Transverse colon (tissue), 4 donors: ENCODE results near the gene RNF17. TPM values are rescaled to one million over a fixed set of nuclear protein-coding genes. Genes with fewer than 3 reads are reported as not detected.
"Not testable (repeated sequence)": the region's sequence is repeated elsewhere in the genome, so short reads cannot be mapped to it uniquely, and the experiment has no call there.

Source experiments
- DNase-seq: peaks from one replicate; pipeline ENCODE4 v3.0.0-alpha.2; 2019
- H3K27ac ChIP-seq, 4 donors: fragments of 200-600 bp; sonication (generic); 2 replicates each; pipeline ENCODE4 v1.5.1; 2016 to 2018; ENCODE audit warnings: inconsistent platforms in 4 of 4
- H3K27me3 ChIP-seq: fragments of 200-600 bp; sonication (generic); 2 replicates; pipeline ENCODE4 v1.5.1; 2017; ENCODE audit warnings: inconsistent platforms
- H3K36me3 ChIP-seq, 4 donors: fragments of 200-600 bp; sonication (generic); 2 replicates each; pipeline ENCODE4 v1.5.1; 2017 to 2019; ENCODE audit warnings: inconsistent platforms in 4 of 4
- H3K4me1 ChIP-seq, 4 donors: fragments of 200-600 bp; sonication (generic); 2 replicates each; pipeline ENCODE4 v1.5.1; 2017 to 2020; ENCODE audit warnings: inconsistent platforms in 4 of 4
- H3K4me3 ChIP-seq, 4 donors: fragments of 200-600 bp; sonication (generic); 1 replicate in 1 of 4; 2 replicates in 3 of 4; pipeline versions ENCODE4 v1.5.1 to v1.6.1; 2017 to 2019; ENCODE audit warnings: inconsistent platforms in 4 of 4
- H3K9me3 ChIP-seq, 2 donors: fragments of 200-600 bp; sonication (generic); 2 replicates each; pipeline ENCODE4 v1.5.1; 2017 to 2019; ENCODE audit warnings: inconsistent platforms in 2 of 2
- EP300 ChIP-seq: sonication (generic); formaldehyde crosslinking; IDR thresholded peaks from one replicate; pipeline ENCODE4 v1.6.1; 2017; ENCODE audit warnings: antibody characterized with exemption, low read depth
- POLR2A ChIP-seq: fragments of 450-650 bp; IDR thresholded peaks from one replicate; pipeline ENCODE4 v1.6.1; 2016; ENCODE audit warnings: antibody characterized with exemption, mild to moderate bottlenecking, moderate library complexity
- POLR2AphosphoS5 ChIP-seq, 3 donors: sonication (generic); formaldehyde crosslinking; IDR thresholded peaks; one replicate each; pipeline ENCODE4 v1.6.1; 2016; ENCODE audit warnings: antibody characterized with exemption in 3 of 3
- WGBS, 2 donors: methylation state at CpG; one replicate each; pipeline ENCODE4 v1.1.5; 2018; ENCODE audit warnings: low coverage in 1 of 2; 5-methylcytosine and 5-hydroxymethylcytosine counted together
- in situ Hi-C, 4 donors: fragments of 200-750 bp; cut with MboI; loops; one replicate each; pipeline versions ENCODE4 v1.15.0 to v1.15.1; 2017; ENCODE audit warnings: low sequenced_read_pairs in 3 of 4, low pct_ligation_motif_present in 1 of 4, low pct_unique_long_range_greater_than_20kb in 1 of 4
- intact Hi-C: fragments of 100-400 bp; cut with DNase I; formaldehyde crosslinking; loops from one replicate; pipeline ENCODE4 v1.15.1; 2023; ENCODE audit warnings: low total_unique reads
- total RNA-seq, 4 donors: library from RNA; depleted of rRNA; stranded (reverse); fragments of >200 nt; gene quantifications; one replicate each; pipeline ENCODE4 v1.1.0, GENCODE V29; 2016
- TF ChIP-seq, protein P1 (sequence below), 5 experiments: fragments of 200-600 bp in 3 of 5; fragments of 450-650 bp in 2 of 5; sonication (generic) in 3 of 5; IDR thresholded peaks; 1 replicate in 2 of 5; 2 replicates in 3 of 5; pipeline ENCODE4 v1.5.1; 2016 to 2017; ENCODE audit warnings: antibody characterized with exemption in 5 of 5, inconsistent platforms in 3 of 5, mild to moderate bottlenecking in 2 of 5, moderate library complexity in 1 of 5

Gene RNF17
- total RNA-seq, 4 donors from 2014 or later, result not detected

GRCh38 chr13:24725379-24725778 lies 38.6 kb upstream of the RNF17 start:
- no peak for TF ChIP-seq POLR2A
- TF ChIP-seq, protein P1, sequence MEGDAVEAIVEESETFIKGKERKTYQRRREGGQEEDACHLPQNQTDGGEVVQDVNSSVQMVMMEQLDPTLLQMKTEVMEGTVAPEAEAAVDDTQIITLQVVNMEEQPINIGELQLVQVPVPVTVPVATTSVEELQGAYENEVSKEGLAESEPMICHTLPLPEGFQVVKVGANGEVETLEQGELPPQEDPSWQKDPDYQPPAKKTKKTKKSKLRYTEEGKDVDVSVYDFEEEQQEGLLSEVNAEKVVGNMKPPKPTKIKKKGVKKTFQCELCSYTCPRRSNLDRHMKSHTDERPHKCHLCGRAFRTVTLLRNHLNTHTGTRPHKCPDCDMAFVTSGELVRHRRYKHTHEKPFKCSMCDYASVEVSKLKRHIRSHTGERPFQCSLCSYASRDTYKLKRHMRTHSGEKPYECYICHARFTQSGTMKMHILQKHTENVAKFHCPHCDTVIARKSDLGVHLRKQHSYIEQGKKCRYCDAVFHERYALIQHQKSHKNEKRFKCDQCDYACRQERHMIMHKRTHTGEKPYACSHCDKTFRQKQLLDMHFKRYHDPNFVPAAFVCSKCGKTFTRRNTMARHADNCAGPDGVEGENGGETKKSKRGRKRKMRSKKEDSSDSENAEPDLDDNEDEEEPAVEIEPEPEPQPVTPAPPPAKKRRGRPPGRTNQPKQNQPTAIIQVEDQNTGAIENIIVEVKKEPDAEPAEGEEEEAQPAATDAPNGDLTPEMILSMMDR (IDR thresholded peaks at IDR 0.05), result no peak
- TF ChIP-seq POLR2AphosphoS5 (IDR thresholded peaks at IDR 0.05), result no peak
- no peak for TF ChIP-seq EP300
- in situ Hi-C loops (no loop called here), intact Hi-C loops (no loop called here)
- H3K27ac ChIP-seq, result no peak overlapping the region
- DNase-seq, result no peak
- 82 to 85% methylated on average over 5 of the region's 5 CpGs for WGBS, 2 donors
- H3K27me3 ChIP-seq, result no peaks in the 10 kb centered on the region
- H3K4me1 ChIP-seq, result peaks cover 0 to 2% (median 0%) of the 10 kb centered on the region in 4 donors
- no peak overlapping the region for H3K4me3 ChIP-seq
- no peaks in the 10 kb centered on the region for H3K36me3 ChIP-seq
- H3K9me3 ChIP-seq, result no peaks in the 10 kb centered on the region

DNA sequence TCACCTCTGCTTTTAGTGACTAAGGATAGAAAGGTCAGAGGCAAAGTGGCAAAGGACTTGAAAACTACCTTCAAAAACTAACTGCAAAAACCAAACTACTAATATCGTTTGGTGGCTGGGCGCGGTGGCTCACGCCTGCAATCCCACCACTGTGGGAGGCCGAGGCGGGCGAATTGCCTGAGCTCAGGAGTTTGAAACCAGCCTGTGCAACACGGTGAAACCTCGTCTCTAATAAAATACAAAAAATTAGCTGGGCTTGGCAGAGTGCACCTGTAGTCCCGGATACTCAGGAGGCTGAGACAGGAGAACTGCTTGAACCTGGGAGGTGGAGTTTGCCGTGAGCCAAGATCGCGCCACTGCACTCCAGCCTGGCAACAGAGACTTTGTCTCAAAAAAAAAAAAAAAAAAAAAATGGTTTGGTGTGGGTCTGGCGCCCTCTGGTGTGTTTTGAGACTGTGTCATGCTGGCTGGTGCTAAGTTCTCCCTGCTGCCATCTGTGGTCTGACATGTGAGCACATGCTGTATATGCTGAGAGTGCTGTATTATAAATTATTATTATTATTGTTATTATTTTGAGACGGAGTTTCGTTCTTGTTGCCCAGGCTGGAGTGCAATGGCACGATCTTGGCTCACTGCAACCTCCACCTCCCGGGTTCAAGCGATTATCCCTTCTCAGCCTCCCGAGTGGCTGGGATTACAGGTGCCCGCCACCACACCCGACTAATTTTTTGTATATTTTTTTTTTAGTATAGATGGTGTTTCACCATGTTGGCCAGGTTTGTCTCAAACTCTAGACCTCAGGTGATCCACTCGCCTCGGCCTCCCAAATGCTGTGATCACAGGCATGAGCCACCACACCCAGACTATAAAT lies 36.0 kb upstream of the RNF17 start:
- Histone ChIP-seq H3K4me1 (peaks cover 0 to 2% (median 0%) of the 10 kb centered on the region in 4 donors), H3K36me3 (no peaks in the 10 kb centered on the region), H3K27ac (no peak overlapping the region), H3K27me3 (no peaks in the 10 kb centered on the region), H3K4me3 (no peak overlapping the region), H3K9me3 (no peaks in the 10 kb centered on the region)
- WGBS, 2 donors, result 39 to 58% methylated on average over 9 to 24 of the region's 24 CpGs
- in situ Hi-C loops (no loop called here), intact Hi-C loops (no loop called here)
- TF ChIP-seq, protein P1 (IDR thresholded peaks at IDR 0.05), result peak; percentile 54 to 90 (median 76)
- no peak for TF ChIP-seq POLR2A
- no peak for TF ChIP-seq POLR2AphosphoS5 (IDR thresholded peaks at IDR 0.05)
- DNase-seq, result peak; percentile 71

- H3K4me3 ChIP-seq, in situ Hi-C loops, H3K27me3 ChIP-seq, H3K4me1 ChIP-seq, H3K27ac ChIP-seq, intact Hi-C loops, H3K9me3 ChIP-seq, H3K36me3 ChIP-seq, DNase-seq: not testable (repeated sequence)
- WGBS, 2 donors, result 54 to 61% methylated on average over 4 of the region's 4 CpGs
These were observed 32.9 kb upstream of the RNF17 start for GRCh38 chr13:24730873-24731567.

DNA sequence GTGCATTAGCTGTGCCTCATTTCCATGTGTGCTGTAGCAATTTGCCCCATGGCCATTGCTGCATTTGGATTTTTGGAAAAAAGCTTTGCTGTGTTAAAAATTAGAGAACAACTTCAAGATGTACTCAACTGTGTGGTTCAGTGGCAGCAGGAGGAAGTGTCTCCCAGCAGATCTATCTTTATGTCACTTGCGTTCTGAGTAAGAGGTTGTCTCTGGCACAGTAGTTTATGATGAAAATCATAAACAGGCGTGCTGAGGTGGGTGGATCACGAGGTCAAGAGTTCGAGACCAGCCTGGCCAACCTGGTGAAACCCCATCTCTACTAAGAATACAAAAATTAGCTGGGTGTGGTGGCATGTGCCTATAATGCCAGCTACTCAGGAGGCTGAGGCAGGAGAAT lies 29.0 kb upstream of the RNF17 start:
- Histone ChIP-seq H3K36me3 (no peaks in the 10 kb centered on the region), H3K4me1 (no peaks in the 10 kb centered on the region), H3K4me3 (no peak overlapping the region), H3K27me3 (no peaks in the 10 kb centered on the region), H3K9me3 (no peaks in the 10 kb centered on the region), H3K27ac (no peak overlapping the region)
- DNase-seq, result no peak
- TF ChIP-seq POLR2A (no peak), POLR2AphosphoS5 (IDR thresholded peaks at IDR 0.05) (no peak), EP300 (no peak)
- TF ChIP-seq, protein P1 (IDR thresholded peaks at IDR 0.05), result no peak
- WGBS, 2 donors, result 44% methylated on average over 4 of the region's 4 CpGs; no CpG with 5 or more reads in 1 of the 2 donors
- in situ Hi-C loops, result no loop called here
- intact Hi-C loops, result no loop called here
